Stimulated activated naive CD4-positive, alpha-beta T cell (primary cell): ENCODE results near the gene PSMB8.
"Not testable (repeated sequence)": the region's sequence is repeated elsewhere in the genome, so short reads cannot be mapped to it uniquely, and the experiment has no call there.

Source experiments
- DNase-seq, 6 experiments: peaks; one replicate each; lab custom pipeline; 2025; lab: John Stamatoyannopoulos, UW

PSMB8 gene

GRCh38 chr6:32843979-32844838 lies at the start of gene PSMB8:
PSMB8 (minus strand) TSS chr6:32844047; CDS start chr6:32843996, 51 bp downstream.
- DNase-seq, result peak; percentile 95 to 99 (median 96)

- DNase-seq, result no peak
Observed at GRCh38 chr6:32890831-32891230, 47.0 kb upstream of the PSMB8 start.

- no peak for DNase-seq
Observed at GRCh38 chr6:32889533-32889932, 45.7 kb upstream of the PSMB8 start.

- no peak for DNase-seq
Observed at GRCh38 chr6:32888576-32888975, 44.7 kb upstream of the PSMB8 start.

GRCh38 chr6:32887616-32888015 lies 43.8 kb upstream of the PSMB8 start:
- no peak for DNase-seq

GRCh38 chr6:32886681-32887383 lies 43.0 kb upstream of the PSMB8 start:
- DNase-seq, result no peak

- DNase-seq, result peak in 3 of 6 experiments; percentile 50 to 80 (median 75)
Observed at GRCh38 chr6:32885698-32886286, 41.9 kb upstream of the PSMB8 start.

- no peak for DNase-seq
Observed at GRCh38 chr6:32883789-32884188, 39.9 kb upstream of the PSMB8 start.

- no peak for DNase-seq
Observed at GRCh38 chr6:32882879-32883250, 39.0 kb upstream of the PSMB8 start.

GRCh38 chr6:32880962-32881361 lies 37.1 kb upstream of the PSMB8 start:
- not testable (repeated sequence) for DNase-seq

GRCh38 chr6:32879691-32880090 lies 35.8 kb upstream of the PSMB8 start:
- no peak for DNase-seq

GRCh38 chr6:32876603-32877002 lies 32.8 kb upstream of the PSMB8 start:
- no peak for DNase-seq

- not testable (repeated sequence) for DNase-seq
Observed at GRCh38 chr6:32873947-32874346, 30.1 kb upstream of the PSMB8 start.

GRCh38 chr6:32868257-32868788 lies 24.5 kb upstream of the PSMB8 start:
- peak; percentile 70 to 90 (median 83) for DNase-seq

GRCh38 chr6:32867554-32868256 lies 23.9 kb upstream of the PSMB8 start:
- DNase-seq, result no peak

GRCh38 chr6:32867022-32867477 lies 23.2 kb upstream of the PSMB8 start:
- DNase-seq, result peak in 3 of 6 experiments; percentile 13 to 17 (median 16)

- DNase-seq, result no peak
Observed at GRCh38 chr6:32865724-32866443, 22.0 kb upstream of the PSMB8 start.

GRCh38 chr6:32862725-32863124 lies 18.9 kb upstream of the PSMB8 start:
- no peak for DNase-seq

GRCh38 chr6:32860674-32861073 lies 16.8 kb upstream of the PSMB8 start:
- no peak for DNase-seq

- DNase-seq, result no peak
Observed at GRCh38 chr6:32858194-32858593, 14.3 kb upstream of the PSMB8 start.
